HG03159 (cell line): Measurements from ENCODE around the gene ARFIP2.

Source experiments
- ATAC-seq: cut with Tn5 transposase; IDR thresholded peaks from one replicate; pipeline ENCODE4 v1.9.1; 2021; ENCODE audit warnings: mild to moderate bottlenecking, moderate library complexity; ENCODE audit not compliant: unreplicated experiment

Gene ARFIP2

DNA sequence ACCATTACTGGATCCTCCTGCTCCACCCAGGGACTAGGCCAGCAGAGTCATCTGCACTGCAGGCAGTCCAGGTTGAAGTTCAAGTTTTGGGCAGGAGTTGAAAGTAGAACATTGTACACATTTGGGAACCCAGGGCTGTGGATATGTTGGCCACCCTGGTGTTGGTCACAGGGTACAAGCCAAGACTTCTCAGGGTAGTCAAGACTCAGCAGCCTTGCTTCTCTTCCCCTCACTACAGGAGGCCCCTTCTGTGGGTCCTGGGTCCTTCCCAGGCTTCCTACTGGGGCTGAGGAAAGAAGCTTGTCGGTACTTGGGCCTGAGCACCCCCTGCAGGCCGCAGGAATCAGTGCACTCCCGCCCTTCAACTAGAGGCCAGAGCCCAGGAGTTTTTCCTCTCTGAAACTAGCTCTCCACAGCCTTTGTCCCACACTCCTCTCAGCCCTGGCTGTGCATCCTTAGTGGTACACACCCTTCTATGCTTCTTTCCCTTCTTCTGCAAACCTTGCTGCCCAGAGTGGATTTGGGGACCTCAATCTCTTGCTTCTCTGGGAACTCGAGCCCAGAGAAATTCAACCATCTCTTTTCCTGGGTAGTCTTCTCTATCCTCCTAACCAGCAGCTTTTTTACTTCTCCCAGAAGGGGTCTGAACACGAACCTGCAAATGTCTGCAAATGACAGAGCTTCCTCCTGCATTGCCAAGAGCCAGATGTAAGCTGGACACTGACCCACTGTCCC lies 37.7 kb downstream of the ARFIP2 start:
- peak; percentile 85 for ATAC-seq

- ATAC-seq = no peak
These were observed 38.7 kb downstream of the ARFIP2 start for GRCh38 chr11:6442441-6442840.

- ATAC-seq = no peak
These were observed 40.2 kb downstream of the ARFIP2 start, which contains the start of gene HPX for GRCh38 chr11:6440906-6441358. HPX (minus strand) TSS chr11:6440987; CDS start chr11:6440963, 24 bp downstream.

DNA sequence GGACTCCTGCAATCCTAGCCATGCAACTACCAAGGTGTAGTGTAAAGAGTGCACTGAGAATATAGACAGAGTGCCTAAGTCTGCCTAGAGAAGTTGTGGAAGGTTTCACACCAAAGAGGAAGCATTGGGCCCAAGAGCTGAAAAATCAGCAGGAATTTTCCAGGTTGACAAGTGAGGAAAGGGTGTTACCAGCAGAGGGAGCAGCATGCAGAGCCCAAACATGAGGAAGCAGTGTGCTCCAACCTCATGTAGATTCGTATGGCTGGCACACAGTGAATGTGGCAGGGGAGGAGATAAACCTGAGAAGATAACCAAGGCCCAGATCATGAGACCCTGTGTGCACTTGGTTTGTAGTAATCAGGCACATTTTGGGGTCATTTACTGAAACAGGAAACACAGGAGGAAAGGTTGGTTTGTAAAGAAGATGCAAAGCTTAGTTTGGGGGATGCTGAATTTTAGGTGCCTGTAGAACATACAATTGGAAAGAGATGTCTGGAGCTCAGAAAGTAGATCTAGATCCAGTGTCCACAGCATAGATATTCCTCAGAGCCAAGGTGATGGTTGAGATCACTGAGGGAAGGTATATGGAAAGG lies 42.1 kb downstream of the ARFIP2 start:
- ATAC-seq = no peak

DNA sequence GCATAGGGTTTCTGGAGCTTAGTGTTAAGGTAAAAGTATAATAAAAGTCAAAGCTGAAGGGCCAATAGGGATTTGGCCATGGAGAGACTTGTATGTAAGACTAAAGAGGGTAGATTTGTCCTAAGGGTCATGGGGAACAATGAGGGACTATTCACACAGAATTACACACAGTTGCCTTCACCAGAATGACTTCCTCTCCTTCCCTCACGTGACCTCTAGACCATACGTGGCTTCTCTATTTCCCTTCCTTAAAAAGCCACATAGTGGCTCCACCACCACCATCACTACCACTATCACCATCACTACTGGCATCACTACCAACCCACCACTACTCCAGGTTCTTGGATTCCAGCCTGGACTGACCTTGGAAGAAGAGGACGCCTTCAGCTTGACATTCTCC lies 43.1 kb downstream of the ARFIP2 start:
- no peak for ATAC-seq

- ATAC-seq = no peak
These were observed 43.7 kb downstream of the ARFIP2 start for GRCh38 chr11:6437423-6437822.

DNA sequence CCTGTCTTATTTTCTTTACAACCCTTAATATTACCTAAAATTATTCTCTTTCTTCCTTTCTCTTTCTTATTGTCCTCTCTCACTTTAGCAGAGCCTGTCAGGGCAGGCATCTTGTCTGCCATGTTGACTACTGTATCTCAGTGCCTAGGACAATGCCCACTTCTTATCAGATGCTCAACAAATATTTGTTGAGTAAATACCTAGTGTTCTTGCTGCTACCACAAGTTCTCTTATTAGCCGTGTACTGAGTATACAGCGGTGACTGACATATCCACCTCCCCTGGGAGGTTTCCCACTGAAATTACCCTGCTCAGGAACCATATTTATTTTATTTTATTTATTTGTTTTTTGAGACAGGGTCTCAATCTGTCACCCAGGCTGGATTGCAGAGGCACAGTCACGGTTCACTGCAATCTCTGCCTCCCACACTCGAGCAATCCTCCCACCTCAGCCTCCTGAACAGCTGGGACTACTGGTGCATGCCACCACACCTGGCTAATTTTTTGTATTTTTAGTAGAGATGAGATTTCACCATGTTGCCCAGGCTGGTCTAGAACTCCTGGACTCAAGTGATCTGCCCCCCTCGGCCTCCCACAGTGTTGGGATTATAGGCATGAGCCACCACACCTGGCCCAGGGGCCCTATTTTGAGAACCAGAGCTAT lies 47.0 kb downstream of the ARFIP2 start:
- no peak for ATAC-seq

DNA sequence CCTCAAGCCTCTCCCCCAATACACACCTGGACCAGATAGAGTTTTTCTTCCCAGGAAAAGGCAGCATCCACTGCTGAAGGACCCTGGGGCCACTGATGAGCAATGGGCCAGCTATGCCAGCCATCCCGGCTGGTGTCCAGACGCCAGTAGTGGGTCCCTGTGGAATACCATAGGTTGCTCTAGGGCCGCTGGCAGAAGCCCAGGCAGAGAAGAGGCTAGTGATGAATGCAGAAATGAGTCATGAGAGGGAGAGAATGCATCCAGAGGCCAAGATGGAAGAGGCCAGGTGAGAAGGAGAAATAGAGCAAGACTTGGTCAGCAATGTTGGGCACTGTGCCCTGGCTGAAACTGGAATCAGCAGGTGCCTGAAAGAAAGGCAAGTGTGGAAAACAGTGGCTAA lies 49.3 kb downstream of the ARFIP2 start:
- ATAC-seq = no peak

GRCh38 chr11:6427516-6427915 lies 53.6 kb downstream of the ARFIP2 start:
- ATAC-seq = no peak
